ENCODE results near the gene EPHB4. TPM values are rescaled to one million over a fixed set of nuclear protein-coding genes. Genes with fewer than 3 reads are reported as not detected.

Gene EPHB4
- total and polyA plus RNA-seq, 2 of the 4 experiments (the other 2 are of a cell fraction), result 34.5 to 36.4 TPM

GRCh38 chr7:100866729-100867039 lies 39.4 kb upstream of the EPHB4 start (continued):
- TF ChIP-seq CTCF (conservative IDR thresholded peaks at IDR 0.05; ENCODE audit: low read depth, low read length) (no peak), RAD21 (IDR thresholded peaks at IDR 0.05; ENCODE audit: low read length) (no peak), CEBPB (IDR thresholded peaks at IDR 0.05; ENCODE audit: low read depth, low read length) (no peak), RFX5 (IDR thresholded peaks at IDR 0.05; ENCODE audit: low read depth, low read length) (no peak)

Measured in IMR-90 (cell line).